PC-3 (cell line): ENCODE data around the gene COPS8. TPM values are rescaled to one million over a fixed set of nuclear protein-coding genes. Genes with fewer than 3 reads are reported as not detected.

Experiments
- ATAC-seq: fragments of 200-7000 bp; cut with Tn5 transposase; 2 replicates; pipeline ENCODE4 v1.9.1; 2020; ENCODE audit warnings: mild to moderate bottlenecking, moderate library complexity
- BruUV-seq: library from RNA; stranded (reverse); fragments of 400-500 nt; replicated peaks from 2 replicates; lab custom pipeline; 2021; lab: Mats Ljungman, UMichigan
- CTCF ChIA-PET: fragments of 300-600 bp; sonication (Branson Sonifier 250); formaldehyde crosslinking; loops from one replicate; lab custom pipeline; 2022; ENCODE audit warnings: antibody characterized with exemption; lab: Charles Lee
- POLR2A ChIA-PET: fragments of 300-600 bp; sonication (Branson Sonifier 250); formaldehyde crosslinking; loops from one replicate; lab custom pipeline; 2022; ENCODE audit warnings: antibody characterized with exemption; ENCODE audit not compliant: unreplicated experiment; lab: Charles Lee
- DNase-seq: peaks from one replicate; pipeline ENCODE4 v3.0.0-alpha.2; 2015
- H2AFZ ChIP-seq: fragments of 300-600 bp; sonication (generic); 2 replicates; pipeline ENCODE4 v1.6.0; 2016; ENCODE audit warnings: antibody characterized with exemption, low read length
- H3F3A ChIP-seq: fragments of 300-600 bp; sonication (generic); one replicate; pipeline ENCODE4 v1.6.0; 2017; ENCODE audit warnings: antibody characterized with exemption, low read length, control low read depth, mild to moderate bottlenecking; ENCODE audit not compliant: unreplicated experiment
- H3K27ac ChIP-seq: fragments of 300-600 bp; sonication (generic); 2 replicates; pipeline ENCODE4 v1.5.1; 2016; ENCODE audit warnings: mild to moderate bottlenecking, low read length
- H3K27me3 ChIP-seq: fragments of 300-600 bp; sonication (generic); 2 replicates; pipeline ENCODE4 v1.6.1; 2016; ENCODE audit warnings: low read length, mixed read lengths
- H3K36me3 ChIP-seq: fragments of 300-600 bp; sonication (generic); 2 replicates; pipeline ENCODE4 v1.6.1; 2016; ENCODE audit warnings: low read depth, mixed run types, low read length, mixed read lengths
- H3K4me1 ChIP-seq: fragments of 300-600 bp; sonication (generic); 2 replicates; pipeline ENCODE4 v1.5.1; 2016; ENCODE audit warnings: low read length; ENCODE audit not compliant: insufficient read depth
- H3K4me2 ChIP-seq: fragments of 300-600 bp; sonication (generic); 2 replicates; pipeline ENCODE4 v1.6.0; 2016; ENCODE audit warnings: low read length
- H3K4me3 ChIP-seq: fragments of 300-600 bp; sonication (generic); 2 replicates; pipeline ENCODE4 v1.5.1; 2016; ENCODE audit warnings: mild to moderate bottlenecking, low read length, mixed read lengths
- H3K79me2 ChIP-seq: fragments of 300-600 bp; sonication (generic); 2 replicates; pipeline ENCODE4 v1.6.1; 2017; ENCODE audit warnings: low read length, mixed read lengths
- H3K9ac ChIP-seq: fragments of 300-600 bp; sonication (generic); 2 replicates; pipeline ENCODE4 v1.6.0; 2016; ENCODE audit warnings: mild to moderate bottlenecking, low read length
- H3K9me2 ChIP-seq: fragments of 300-600 bp; sonication (generic); replicated peaks from 2 replicates; pipeline ENCODE4 v1.6.1; 2016; ENCODE audit warnings: mixed run types, low read length, mixed read lengths
- H3K9me3 ChIP-seq: fragments of 300-600 bp; sonication (generic); 2 replicates; pipeline ENCODE4 v1.6.1; 2016; ENCODE audit warnings: low read length, mixed read lengths
- H4K20me1 ChIP-seq: fragments of 300-600 bp; sonication (generic); 2 replicates; pipeline ENCODE4 v1.6.1; 2016; ENCODE audit warnings: low read length, mixed read lengths
- CTCF ChIP-seq: fragments of 300-600 bp; sonication (generic); conservative IDR thresholded peaks from 2 replicates; pipeline ENCODE4 v1.5.1; 2017; ENCODE audit warnings: antibody characterized with exemption, low read depth, mild to moderate bottlenecking, low read length
- EZH2 ChIP-seq: fragments of 300-600 bp; sonication (generic); IDR thresholded peaks from one replicate; pipeline ENCODE4 v1.6.1; 2017; ENCODE audit warnings: antibody characterized with exemption, mild to moderate bottlenecking, low read length; ENCODE audit not compliant: unreplicated experiment
- EZH2phosphoT487 ChIP-seq: fragments of 300-600 bp; sonication (generic); IDR thresholded peaks from 2 replicates; pipeline ENCODE4 v1.6.1; 2018; ENCODE audit warnings: mild to moderate bottlenecking, antibody characterized with exemption, low read length, borderline replicate concordance
- intact Hi-C: fragments of 100-400 bp; cut with micrococcal nuclease; formaldehyde crosslinking; loops from 2 replicates; pipeline ENCODE4 v1.9.0; 2023
- total RNA-seq: library from RNA; depleted of rRNA; stranded (reverse); fragments of >200 nt; gene quantifications from 2 replicates; pipeline ENCODE4 v1.2.3, GENCODE V29; 2014

The COPS8 gene
- total RNA-seq, 1 experiment from 2014 or later, result 109 TPM

GRCh38 chr2:237073552-237073951 is 12.1 kb upstream of the COPS8 start:
- H3K27ac ChIP-seq, result no peak overlapping the region
- ATAC-seq, result peak; percentile 42
- no peak overlapping the region for H3K9ac ChIP-seq
- no peaks in the 10 kb centered on the region for H4K20me1 ChIP-seq
- H3K27me3 ChIP-seq, result no peaks in the 10 kb centered on the region
- BruUV-seq, result no TSS peak
- H2AFZ ChIP-seq, result peak overlapping the region; percentile 54
- peak; percentile 57 for DNase-seq
- no peaks in the 10 kb centered on the region for H3K9me3 ChIP-seq
- H3K9me2 ChIP-seq, result no peaks in the 10 kb centered on the region
- H3K79me2 ChIP-seq, result no peaks in the 10 kb centered on the region
- no peak overlapping the region for H3K4me3 ChIP-seq
- ChIA-PET CTCF (interaction anchor here (0.5 kb wide), 1 partner anchor 1181 kb away, joined by 5 read pairs; no protein-coding TSS in a partner anchor), POLR2A (no interaction called here)
- TF ChIP-seq EZH2, result no peak
- no peaks in the 10 kb centered on the region for H3F3A ChIP-seq
- no peaks in the 10 kb centered on the region for H3K36me3 ChIP-seq
- intact Hi-C loops, result no loop called here
- peaks cover 26% of the 10 kb centered on the region for H3K4me1 ChIP-seq
- H3K4me2 ChIP-seq, result peak overlapping the region; percentile 37

- Histone ChIP-seq H3K4me3 (no peak overlapping the region), H2AFZ (no peak overlapping the region), H3K9ac (no peak overlapping the region), H3K36me3 (no peaks in the 10 kb centered on the region), H3K4me2 (no peak overlapping the region), H3K4me1 (peaks cover 26% of the 10 kb centered on the region), H3K27me3 (no peaks in the 10 kb centered on the region), H3K9me3 (no peaks in the 10 kb centered on the region), H4K20me1 (no peaks in the 10 kb centered on the region), H3K79me2 (no peaks in the 10 kb centered on the region), H3K27ac (no peak overlapping the region), H3F3A (no peaks in the 10 kb centered on the region), H3K9me2 (no peaks in the 10 kb centered on the region)
- CTCF ChIA-PET, result no interaction called here
- DNase-seq, result no peak
- TF ChIP-seq EZH2phosphoT487 (no peak), EZH2 (no peak), CTCF (no peak)
- POLR2A ChIA-PET, result no interaction called here
- intact Hi-C loops, result no loop called here
- no TSS peak for BruUV-seq
- no peak for ATAC-seq
Observed at GRCh38 chr2:237074211-237074993, 11.3 kb upstream of the COPS8 start.

GRCh38 chr2:237075749-237076599 is 9.7 kb upstream of the COPS8 start:
- Histone ChIP-seq H3K9me3 (no peaks in the 10 kb centered on the region), H3K27me3 (no peaks in the 10 kb centered on the region), H3K36me3 (no peaks in the 10 kb centered on the region), H3K27ac (peak overlapping the region; percentile 19), H3K4me3 (no peak overlapping the region), H3K79me2 (no peaks in the 10 kb centered on the region), H4K20me1 (no peaks in the 10 kb centered on the region), H3K9me2 (no peaks in the 10 kb centered on the region), H3K4me1 (peaks cover 26% of the 10 kb centered on the region), H2AFZ (peak overlapping the region; percentile 19; the same call in 1 of the 2 replicates), H3F3A (no peaks in the 10 kb centered on the region), H3K9ac (no peak overlapping the region), H3K4me2 (peak overlapping the region; percentile 51)
- peak; percentile 66 for DNase-seq
- ATAC-seq, result peak; percentile 83
- intact Hi-C loops, result no loop called here
- CTCF ChIA-PET, result no interaction called here
- BruUV-seq, result no TSS peak
- POLR2A ChIA-PET, result no interaction called here
- TF ChIP-seq CTCF (no peak), EZH2phosphoT487 (no peak), EZH2 (no peak)
